ENCODE data around the gene TMEM117.
"Not testable (repeated sequence)": the region's sequence is repeated elsewhere in the genome, so short reads cannot be mapped to it uniquely, and the experiment has no call there.

The TMEM117 gene

GRCh38 chr12:44143175-44143574 lies 307.3 kb downstream of the TMEM117 start:
- FAIRE-seq, result no peak
- no peak for DNase-seq (ENCODE audit: insufficient read length)
- TF ChIP-seq POLR2A (IDR thresholded peaks at IDR 0.05; ENCODE audit: low read depth, low read length), result no peak
- TF ChIP-seq POLR2AphosphoS5 (IDR thresholded peaks at IDR 0.05; ENCODE audit: low read depth, low read length), result no peak
- TF ChIP-seq TAF1 (IDR thresholded peaks at IDR 0.05; ENCODE audit: borderline replicate concordance, low read depth, low read length), result no peak

- TF ChIP-seq TAF1 (IDR thresholded peaks at IDR 0.05; ENCODE audit: borderline replicate concordance, low read depth, low read length), result no peak
- TF ChIP-seq POLR2A (IDR thresholded peaks at IDR 0.05; ENCODE audit: low read depth, low read length), result no peak
- no peak for TF ChIP-seq POLR2AphosphoS5 (IDR thresholded peaks at IDR 0.05; ENCODE audit: low read depth, low read length)
- FAIRE-seq, result no peak
- no peak for DNase-seq (ENCODE audit: insufficient read length)
Measured at GRCh38 chr12:44148936-44149335, 313.1 kb downstream of the TMEM117 start.

- TF ChIP-seq POLR2AphosphoS5 (IDR thresholded peaks at IDR 0.05; ENCODE audit: low read depth, low read length), result no peak
- no peak for TF ChIP-seq POLR2A (IDR thresholded peaks at IDR 0.05; ENCODE audit: low read depth, low read length)
- no peak for TF ChIP-seq TAF1 (IDR thresholded peaks at IDR 0.05; ENCODE audit: borderline replicate concordance, low read depth, low read length)
- no peak for DNase-seq (ENCODE audit: insufficient read length)
- no peak for FAIRE-seq
Measured at GRCh38 chr12:44154128-44154527, 318.2 kb downstream of the TMEM117 start.

GRCh38 chr12:44155358-44155757 lies 319.5 kb downstream of the TMEM117 start:
- FAIRE-seq (no peak), DNase-seq (ENCODE audit: insufficient read length) (no peak)
- TF ChIP-seq TAF1 (IDR thresholded peaks at IDR 0.05; ENCODE audit: borderline replicate concordance, low read depth, low read length), result no peak
- TF ChIP-seq POLR2AphosphoS5 (IDR thresholded peaks at IDR 0.05; ENCODE audit: low read depth, low read length), result no peak
- TF ChIP-seq POLR2A (IDR thresholded peaks at IDR 0.05; ENCODE audit: low read depth, low read length), result no peak

DNA sequence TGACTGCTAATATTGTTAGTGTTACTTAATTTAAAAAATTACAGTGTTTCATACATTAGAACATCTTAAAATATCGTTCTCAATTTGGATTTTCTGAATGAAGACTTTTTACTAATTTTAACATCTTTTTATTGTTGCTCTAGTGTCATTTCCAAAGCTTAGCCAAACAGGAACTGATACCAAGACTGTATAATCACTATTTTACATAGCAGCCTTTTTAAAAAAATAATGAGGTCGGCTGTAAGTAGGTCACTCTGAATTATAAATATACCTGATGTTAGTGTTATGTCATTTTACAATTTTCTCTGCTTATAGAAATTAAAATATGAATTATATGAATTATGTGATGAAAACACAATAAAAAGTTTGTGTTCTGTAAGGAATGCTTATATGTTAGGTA lies 321.5 kb downstream of the TMEM117 start:
- FAIRE-seq (no peak), DNase-seq (ENCODE audit: insufficient read length) (no peak)
- TF ChIP-seq POLR2A (IDR thresholded peaks at IDR 0.05; ENCODE audit: low read depth, low read length) (no peak), POLR2AphosphoS5 (IDR thresholded peaks at IDR 0.05; ENCODE audit: low read depth, low read length) (no peak), TAF1 (IDR thresholded peaks at IDR 0.05; ENCODE audit: borderline replicate concordance, low read depth, low read length) (no peak)

GRCh38 chr12:44158746-44159145 lies 322.9 kb downstream of the TMEM117 start:
- FAIRE-seq, result no peak
- no peak for TF ChIP-seq POLR2AphosphoS5 (IDR thresholded peaks at IDR 0.05; ENCODE audit: low read depth, low read length)
- no peak for TF ChIP-seq POLR2A (IDR thresholded peaks at IDR 0.05; ENCODE audit: low read depth, low read length)
- TF ChIP-seq TAF1 (IDR thresholded peaks at IDR 0.05; ENCODE audit: borderline replicate concordance, low read depth, low read length), result no peak
- DNase-seq (ENCODE audit: insufficient read length), result no peak

- DNase-seq (ENCODE audit: insufficient read length) (no peak), FAIRE-seq (no peak)
- TF ChIP-seq POLR2AphosphoS5 (IDR thresholded peaks at IDR 0.05; ENCODE audit: low read depth, low read length), result no peak
- no peak for TF ChIP-seq POLR2A (IDR thresholded peaks at IDR 0.05; ENCODE audit: low read depth, low read length)
- no peak for TF ChIP-seq TAF1 (IDR thresholded peaks at IDR 0.05; ENCODE audit: borderline replicate concordance, low read depth, low read length)
Measured at GRCh38 chr12:44159216-44159615, 323.3 kb downstream of the TMEM117 start.

DNA sequence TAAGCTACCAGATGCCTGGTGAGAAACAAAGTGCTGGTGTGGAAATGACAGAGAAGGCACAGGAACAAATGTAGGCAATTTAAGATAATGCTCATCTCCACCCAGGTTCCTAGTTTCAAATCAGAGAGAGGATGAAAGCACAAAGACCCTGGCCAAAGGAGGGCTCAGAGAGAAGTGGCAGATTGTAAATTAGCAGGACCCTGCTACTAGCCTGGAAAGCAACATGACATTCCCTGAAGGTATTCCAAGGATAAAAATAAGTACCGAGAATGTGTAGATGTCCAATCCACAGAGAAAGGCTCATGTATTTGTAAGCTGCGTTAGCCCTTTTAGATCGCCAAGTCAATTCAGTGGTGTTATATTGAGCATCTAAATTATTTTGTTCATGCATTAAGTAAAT lies 324.0 kb downstream of the TMEM117 start:
- DNase-seq (ENCODE audit: insufficient read length) (no peak), FAIRE-seq (no peak)
- TF ChIP-seq POLR2AphosphoS5 (IDR thresholded peaks at IDR 0.05; ENCODE audit: low read depth, low read length) (no peak), TAF1 (IDR thresholded peaks at IDR 0.05; ENCODE audit: borderline replicate concordance, low read depth, low read length) (no peak), POLR2A (IDR thresholded peaks at IDR 0.05; ENCODE audit: low read depth, low read length) (no peak)

DNA sequence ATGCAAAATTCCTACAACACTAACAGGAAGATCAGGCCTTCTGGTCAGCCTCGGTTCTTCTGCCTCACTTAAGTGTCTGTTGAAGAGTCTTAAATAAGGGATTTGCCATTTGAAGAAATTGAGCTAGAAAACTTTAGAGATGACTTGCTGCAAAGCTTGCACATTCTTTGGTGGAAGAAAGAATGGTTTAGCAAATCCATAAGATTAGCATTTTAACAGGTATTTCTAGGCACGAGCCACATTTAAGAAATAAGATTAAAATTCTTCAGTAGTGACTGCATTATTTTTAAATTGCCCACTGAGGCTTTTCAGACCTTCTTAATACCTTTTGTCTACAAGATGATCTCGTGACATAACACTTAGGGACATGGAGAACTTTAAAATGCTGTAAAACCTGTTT lies 327.1 kb downstream of the TMEM117 start:
- TF ChIP-seq POLR2A (IDR thresholded peaks at IDR 0.05; ENCODE audit: low read depth, low read length) (no peak), TAF1 (IDR thresholded peaks at IDR 0.05; ENCODE audit: borderline replicate concordance, low read depth, low read length) (no peak), POLR2AphosphoS5 (IDR thresholded peaks at IDR 0.05; ENCODE audit: low read depth, low read length) (no peak)
- DNase-seq (ENCODE audit: insufficient read length) (no peak), FAIRE-seq (no peak)

DNA sequence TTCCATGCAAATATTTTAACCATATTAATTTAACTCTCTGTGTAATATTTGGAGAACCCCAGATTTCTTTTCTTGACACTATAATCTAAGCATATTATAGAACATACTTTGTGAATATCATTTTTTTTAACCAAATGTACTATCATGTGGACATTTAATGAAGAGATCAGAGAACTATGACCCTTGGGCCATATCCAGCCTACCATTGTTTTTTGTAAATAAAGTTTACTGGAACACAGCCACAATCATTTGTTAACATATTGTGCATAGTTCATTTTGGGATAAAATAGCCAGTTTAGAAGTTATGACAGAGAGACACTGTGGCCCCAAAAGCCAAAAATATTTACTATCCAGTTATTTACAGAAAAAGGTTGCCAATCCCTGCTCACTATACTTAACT lies 338.2 kb downstream of the TMEM117 start:
- DNase-seq (ENCODE audit: insufficient read length) (no peak), FAIRE-seq (no peak)
- TF ChIP-seq POLR2AphosphoS5 (IDR thresholded peaks at IDR 0.05; ENCODE audit: low read depth, low read length), result no peak
- no peak for TF ChIP-seq TAF1 (IDR thresholded peaks at IDR 0.05; ENCODE audit: borderline replicate concordance, low read depth, low read length)
- TF ChIP-seq POLR2A (IDR thresholded peaks at IDR 0.05; ENCODE audit: low read depth, low read length), result no peak

- FAIRE-seq (peak; percentile 67), DNase-seq (ENCODE audit: insufficient read length) (no peak)
- no peak for TF ChIP-seq POLR2A (IDR thresholded peaks at IDR 0.05; ENCODE audit: low read depth, low read length)
- no peak for TF ChIP-seq TAF1 (IDR thresholded peaks at IDR 0.05; ENCODE audit: borderline replicate concordance, low read depth, low read length)
- no peak for TF ChIP-seq POLR2AphosphoS5 (IDR thresholded peaks at IDR 0.05; ENCODE audit: low read depth, low read length)
Measured at GRCh38 chr12:44184499-44185206, 348.8 kb downstream of the TMEM117 start.

GRCh38 chr12:44193281-44193680 lies 357.4 kb downstream of the TMEM117 start:
- FAIRE-seq, result peak; percentile 86
- DNase-seq (ENCODE audit: insufficient read length), result no peak
- TF ChIP-seq POLR2A (IDR thresholded peaks at IDR 0.05; ENCODE audit: low read depth, low read length) (no peak), POLR2AphosphoS5 (IDR thresholded peaks at IDR 0.05; ENCODE audit: low read depth, low read length) (no peak), TAF1 (IDR thresholded peaks at IDR 0.05; ENCODE audit: borderline replicate concordance, low read depth, low read length) (no peak)

DNA sequence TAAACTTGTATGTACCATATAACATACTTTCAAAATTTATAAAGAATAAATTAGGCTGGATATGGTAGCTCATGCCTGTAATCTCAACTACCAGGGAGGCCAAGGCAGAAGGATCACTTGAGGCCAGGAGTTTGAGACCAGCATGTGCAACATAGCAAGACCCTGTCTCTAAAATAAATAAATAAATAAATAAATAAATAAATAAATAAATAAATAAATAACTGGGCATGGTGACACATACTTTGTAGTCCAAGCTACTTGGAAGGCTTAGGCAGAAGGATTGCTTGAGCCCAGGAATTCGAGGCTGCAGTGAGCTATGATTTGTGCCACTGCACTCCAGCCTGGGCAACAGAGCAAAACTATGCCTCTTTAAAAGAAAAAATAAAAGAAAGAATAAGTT lies 359.8 kb downstream of the TMEM117 start:
- DNase-seq (ENCODE audit: insufficient read length); FAIRE-seq: not testable (repeated sequence)

Measured in GM12892 (cell line).